HCT116 (cell line): ENCODE data around the gene SHC1. TPM values are rescaled to one million over a fixed set of nuclear protein-coding genes. Genes with fewer than 3 reads are reported as not detected.

Source experiments
- ATAC-seq: fragments of 200-7000 bp; cut with Tn5 transposase; 2 replicates; pipeline ENCODE4 v1.9.1; 2020; ENCODE audit warnings: mild to moderate bottlenecking, moderate library complexity
- BruUV-seq: library from RNA; stranded (reverse); fragments of 400-500 nt; replicated peaks from 2 replicates; lab custom pipeline; 2021; lab: Mats Ljungman, UMichigan
- CTCF ChIA-PET: fragments of 300-600 bp; sonication (Branson Sonifier 250); formaldehyde crosslinking; loops from one replicate; lab custom pipeline; 2021; ENCODE audit warnings: antibody characterized with exemption; lab: Charles Lee
- POLR2A ChIA-PET: fragments of 300-600, 350-600 bp; sonication (Branson Sonifier 250); formaldehyde crosslinking; loops from one replicate; lab custom pipeline; 2021; ENCODE audit warnings: antibody characterized with exemption; lab: Charles Lee
- RAD21 ChIA-PET, 2 experiments: fragments of 300-600 bp; sonication (Branson Sonifier 250); formaldehyde crosslinking; loops; one replicate each; lab custom pipeline; 2023; ENCODE audit warnings: low total read pairs in 2 of 2; ENCODE audit not compliant: uncharacterized antibody in 2 of 2, unreplicated experiment in 2 of 2, low non-redundant PET in 1 of 2; lab: Charles Lee
- DNase-seq: peaks from one replicate; pipeline ENCODE4 v3.0.0-alpha.2; 2010; ENCODE audit warnings: low read depth, low spot score
- H2AFZ ChIP-seq: fragments of 200-600 bp; shearing (Covaris generic), sonication (generic); 2 replicates; pipeline ENCODE4 v1.6.1; 2017; ENCODE audit warnings: low read depth, mixed run types, mixed read lengths, antibody characterized with exemption, low read length; ENCODE audit not compliant: poor library complexity, severe bottlenecking
- H3K27ac ChIP-seq: 2 replicates; pipeline ENCODE4 v1.5.1; 2012; ENCODE audit warnings: low read depth, low read length
- H3K27me3 ChIP-seq: fragments of 200-600 bp; sonication (generic); 2 replicates; pipeline ENCODE4 v1.6.1; 2016; ENCODE audit warnings: mixed run types, low read length, mixed read lengths; ENCODE audit not compliant: insufficient read depth
- H3K36me3 ChIP-seq, 2 experiments: fragments of 200-500 bp in 1 of 2; fragments of 200-600 bp in 1 of 2; sonication (Bioruptor generic) in 1 of 2; sonication (generic) in 1 of 2; 2 replicates each; pipeline versions ENCODE4 v1.5.1 to v1.6.1; 2014 to 2016; ENCODE audit warnings: low read length in 2 of 2, inconsistent platforms in 1 of 2, mixed read lengths in 1 of 2, mixed run types in 1 of 2; ENCODE audit not compliant: insufficient read depth in 2 of 2, control insufficient read depth in 1 of 2
- H3K4me1 ChIP-seq, 2 experiments: fragments of 200-600 bp in 1 of 2; sonication (generic) in 1 of 2; 2 replicates each; pipeline versions ENCODE4 v1.5.1 to v1.6.1; 2012 to 2017; ENCODE audit warnings: low read length in 2 of 2, inconsistent platforms in 1 of 2, mild to moderate bottlenecking in 1 of 2, mixed read lengths in 1 of 2, mixed run types in 1 of 2, moderate library complexity in 1 of 2; ENCODE audit not compliant: insufficient read depth in 2 of 2, control insufficient read depth in 1 of 2
- H3K4me2 ChIP-seq: fragments of 200-600 bp; sonication (generic); 2 replicates; pipeline ENCODE4 v1.6.1; 2017; ENCODE audit warnings: mixed run types, low read length, mixed read lengths
- H3K4me3 ChIP-seq, 2 experiments: fragments of 200-600 bp in 1 of 2; sonication (generic) in 1 of 2; replicated peaks in 1 of 2; 2 replicates each; pipeline ENCODE4 v1.5.1; 2011 to 2016; ENCODE audit warnings: low read length in 2 of 2, control low read depth in 1 of 2, low read depth in 1 of 2, mild to moderate bottlenecking in 1 of 2, mixed read lengths in 1 of 2, mixed run types in 1 of 2
- H3K79me2 ChIP-seq: fragments of 200-600 bp; sonication (generic); 2 replicates; pipeline ENCODE4 v1.6.1; 2017; ENCODE audit warnings: mild to moderate bottlenecking, mixed run types, low read length, moderate library complexity, mixed read lengths; ENCODE audit not compliant: insufficient read depth
- H3K9ac ChIP-seq: fragments of 200-600 bp; sonication (generic); 2 replicates; pipeline ENCODE4 v1.6.1; 2016; ENCODE audit warnings: low read length, mixed read lengths
- H3K9me2 ChIP-seq: fragments of 200-600 bp; sonication (generic), shearing (Covaris generic); 2 replicates; pipeline ENCODE4 v1.6.1; 2017; ENCODE audit warnings: mixed run types, mild to moderate bottlenecking, moderate library complexity; ENCODE audit not compliant: insufficient read depth
- H3K9me3 ChIP-seq, 2 experiments: fragments of 200-500 bp in 1 of 2; fragments of 200-600 bp in 1 of 2; sonication (Bioruptor generic) in 1 of 2; sonication (generic) in 1 of 2; 2 replicates each; pipeline ENCODE4 v1.6.1; 2014 to 2017; ENCODE audit warnings: low read length in 2 of 2, mixed read lengths in 2 of 2, inconsistent platforms in 1 of 2, low read depth in 1 of 2, mild to moderate bottlenecking in 1 of 2, mixed run types in 1 of 2, moderate library complexity in 1 of 2; ENCODE audit not compliant: control insufficient read depth in 1 of 2, insufficient read depth in 1 of 2
- H4K20me1 ChIP-seq: fragments of 200-600 bp; sonication (generic), shearing (Covaris generic); 2 replicates; pipeline ENCODE4 v1.6.1; 2017; ENCODE audit warnings: mixed run types, mild to moderate bottlenecking, moderate library complexity; ENCODE audit not compliant: insufficient read depth
- CBX3 ChIP-seq: IDR thresholded peaks from 2 replicates; pipeline ENCODE4 v1.6.1; 2012; ENCODE audit warnings: low read depth
- FOSL1 ChIP-seq: IDR thresholded peaks from 2 replicates; pipeline ENCODE4 v1.6.1; 2012; ENCODE audit warnings: low read depth
- SP1 ChIP-seq: IDR thresholded peaks from 2 replicates; pipeline ENCODE4 v1.6.1; 2012; ENCODE audit warnings: low read depth
- TCF7L2 ChIP-seq: IDR thresholded peaks from 2 replicates; pipeline ENCODE4 v1.7.0; 2011; ENCODE audit warnings: borderline replicate concordance, inconsistent platforms; ENCODE audit not compliant: insufficient read depth, insufficient read length; ENCODE audit errors: extremely low read depth
- intact Hi-C: fragments of 100-400 bp; cut with micrococcal nuclease; formaldehyde crosslinking; loops from 2 replicates; pipeline ENCODE4 v1.10.0; 2022
- total RNA-seq: library from RNA; stranded (reverse); gene quantifications from one replicate; pipeline ENCODE4 v1.2.1, GENCODE V29; 2021; ENCODE audit not compliant: unreplicated experiment
- TF ChIP-seq, protein P1 (sequence below): IDR thresholded peaks from 2 replicates; pipeline ENCODE4 v1.6.1; 2012; ENCODE audit warnings: low read depth
- TF ChIP-seq, protein P2 (sequence below): IDR thresholded peaks from 2 replicates; pipeline ENCODE4 v1.6.1; 2012

SHC1 gene
- total RNA-seq, 1 experiment from 2014 or later, result 148 TPM

DNA sequence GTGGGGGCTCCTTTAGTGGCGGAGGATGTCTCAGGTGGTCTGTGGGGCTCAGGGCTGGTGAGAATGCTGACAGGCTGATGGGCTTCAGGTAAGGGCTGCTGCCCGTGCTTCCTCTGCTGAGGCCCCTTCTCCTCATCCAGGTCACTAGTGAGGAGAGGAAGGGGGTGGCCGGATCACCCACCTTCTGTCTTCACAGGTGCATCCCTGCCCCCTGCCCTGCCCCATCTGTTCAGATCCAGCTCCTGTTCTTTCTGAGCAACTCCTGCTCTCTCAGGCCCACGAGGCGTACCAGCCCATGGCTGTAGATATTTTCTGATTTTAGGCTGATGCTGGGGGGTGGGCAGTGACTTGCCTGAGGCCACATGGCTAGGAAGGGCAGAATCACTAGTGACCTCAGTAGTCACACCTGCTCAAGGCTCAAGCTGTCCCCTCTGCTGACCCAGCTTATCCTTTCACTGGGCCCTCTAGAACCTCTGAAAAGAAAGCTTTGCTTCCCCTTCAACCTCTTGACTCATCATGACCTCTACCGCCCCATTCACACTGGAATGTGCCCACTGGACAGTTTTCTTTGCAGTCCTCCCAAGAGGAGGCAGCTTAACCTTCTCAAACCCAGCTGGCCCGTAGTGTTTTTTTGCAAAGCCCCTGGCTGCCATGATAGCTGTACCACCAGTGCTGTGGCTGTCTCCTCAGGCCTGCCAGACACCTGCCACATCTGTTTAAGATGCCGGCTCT, 48.2 kb upstream of the SHC1 start (continued):
- TF ChIP-seq, protein P1, sequence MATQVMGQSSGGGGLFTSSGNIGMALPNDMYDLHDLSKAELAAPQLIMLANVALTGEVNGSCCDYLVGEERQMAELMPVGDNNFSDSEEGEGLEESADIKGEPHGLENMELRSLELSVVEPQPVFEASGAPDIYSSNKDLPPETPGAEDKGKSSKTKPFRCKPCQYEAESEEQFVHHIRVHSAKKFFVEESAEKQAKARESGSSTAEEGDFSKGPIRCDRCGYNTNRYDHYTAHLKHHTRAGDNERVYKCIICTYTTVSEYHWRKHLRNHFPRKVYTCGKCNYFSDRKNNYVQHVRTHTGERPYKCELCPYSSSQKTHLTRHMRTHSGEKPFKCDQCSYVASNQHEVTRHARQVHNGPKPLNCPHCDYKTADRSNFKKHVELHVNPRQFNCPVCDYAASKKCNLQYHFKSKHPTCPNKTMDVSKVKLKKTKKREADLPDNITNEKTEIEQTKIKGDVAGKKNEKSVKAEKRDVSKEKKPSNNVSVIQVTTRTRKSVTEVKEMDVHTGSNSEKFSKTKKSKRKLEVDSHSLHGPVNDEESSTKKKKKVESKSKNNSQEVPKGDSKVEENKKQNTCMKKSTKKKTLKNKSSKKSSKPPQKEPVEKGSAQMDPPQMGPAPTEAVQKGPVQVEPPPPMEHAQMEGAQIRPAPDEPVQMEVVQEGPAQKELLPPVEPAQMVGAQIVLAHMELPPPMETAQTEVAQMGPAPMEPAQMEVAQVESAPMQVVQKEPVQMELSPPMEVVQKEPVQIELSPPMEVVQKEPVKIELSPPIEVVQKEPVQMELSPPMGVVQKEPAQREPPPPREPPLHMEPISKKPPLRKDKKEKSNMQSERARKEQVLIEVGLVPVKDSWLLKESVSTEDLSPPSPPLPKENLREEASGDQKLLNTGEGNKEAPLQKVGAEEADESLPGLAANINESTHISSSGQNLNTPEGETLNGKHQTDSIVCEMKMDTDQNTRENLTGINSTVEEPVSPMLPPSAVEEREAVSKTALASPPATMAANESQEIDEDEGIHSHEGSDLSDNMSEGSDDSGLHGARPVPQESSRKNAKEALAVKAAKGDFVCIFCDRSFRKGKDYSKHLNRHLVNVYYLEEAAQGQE, result no peak
- no peak for TF ChIP-seq CBX3

DNA sequence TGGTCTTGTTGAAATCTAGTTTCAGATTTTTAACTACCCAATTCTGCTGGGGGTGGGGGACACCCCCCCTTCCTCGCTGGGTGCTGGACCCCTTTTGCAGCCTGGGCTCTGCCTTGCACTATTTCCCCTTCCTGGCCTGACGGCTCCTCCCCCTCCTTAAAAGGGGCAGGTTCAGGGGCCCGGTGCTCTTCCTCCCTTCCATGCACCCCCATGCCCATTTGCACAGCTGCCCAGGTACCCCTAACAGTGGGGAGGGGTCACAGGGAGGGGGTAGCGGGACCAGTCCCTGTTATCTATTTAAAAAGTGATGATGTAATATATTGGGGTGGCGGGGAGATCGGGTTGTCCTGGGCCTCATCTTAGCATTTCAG, 47.4 kb upstream of the SHC1 start:
- Histone ChIP-seq H3K9me2 (no peaks in the 10 kb centered on the region), H3K4me3 (peak overlapping the region; percentile 27 to 47), H3K36me3 (peaks cover 6 to 27% of the 10 kb centered on the region in 2 experiments; a peak in 3 of 4 replicates), H3K79me2 (peaks cover 5% of the 10 kb centered on the region; the same call in 1 of the 2 replicates), H4K20me1 (no peaks in the 10 kb centered on the region), H3K4me1 (peaks cover 34 to 62% of the 10 kb centered on the region in 2 experiments), H3K27ac (peak overlapping the region; percentile 89), H2AFZ (no peak overlapping the region), H3K27me3 (no peaks in the 10 kb centered on the region), H3K4me2 (peak overlapping the region; percentile 82), H3K9ac (peak overlapping the region; percentile 60), H3K9me3 (no peaks in the 10 kb centered on the region)
- TF ChIP-seq TCF7L2, result no peak
- TF ChIP-seq, protein P2, sequence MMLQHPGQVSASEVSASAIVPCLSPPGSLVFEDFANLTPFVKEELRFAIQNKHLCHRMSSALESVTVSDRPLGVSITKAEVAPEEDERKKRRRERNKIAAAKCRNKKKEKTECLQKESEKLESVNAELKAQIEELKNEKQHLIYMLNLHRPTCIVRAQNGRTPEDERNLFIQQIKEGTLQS, result no peak
- no peak for TF ChIP-seq SP1
- no peak for TF ChIP-seq FOSL1
- TSS peak; percentile 8 for BruUV-seq
- ChIA-PET RAD21 (interaction anchor here in 1 of 2 experiments (1.2 kb wide), 1 partner anchor 47 kb away, joined by 3 read pairs; the partner anchor contains the start of gene SHC1), CTCF (interaction anchor here (0.6 to 3.0 kb wide), 18 partner anchors 8 to 538 kb away, joined by 3 to 24 read pairs (median 6); partner anchors contain the start of genes ADAM15, PBXIP1 and ZBTB7B), POLR2A (interaction anchor here (0.6 to 1.5 kb wide), 4 partner anchors 14 to 81 kb away, joined by 3 to 8 read pairs (median 5); partner anchors contain the start of gene PMVK)
- ATAC-seq (peak; percentile 15), DNase-seq (no peak)
- intact Hi-C loops, result loop anchor here (1.0 to 2.0 kb wide), 3 partner anchors 15 to 67 kb away; partner anchors contain the start of gene ZBTB7B
